Body of pancreas (tissue), 4 donors: Measurements from ENCODE around the gene ZNF525. TPM values are rescaled to one million over a fixed set of nuclear protein-coding genes. Genes with fewer than 3 reads are reported as not detected.

Experiments used
- ATAC-seq: fragments of 150-250 bp; one replicate; pipeline ENCODE4 v1.9.1; 2016
- DNase-seq, 4 donors: peaks; one replicate each; pipeline ENCODE4 v3.0.0-alpha.2; 2019
- H3K27ac ChIP-seq, 4 donors: fragments of 200-600 bp; sonication (generic); 1 replicate in 3 of 4; 2 replicates in 1 of 4; pipeline versions ENCODE4 v1.5.1 to v1.6.1; 2016 to 2019; ENCODE audit warnings: mild to moderate bottlenecking in 1 of 4, mixed read lengths in 1 of 4, moderate library complexity in 1 of 4
- H3K27me3 ChIP-seq, 2 donors: fragments of 200-600 bp; sonication (generic); one replicate each; pipeline ENCODE4 v1.6.0; 2016; ENCODE audit warnings: mild to moderate bottlenecking in 1 of 2
- H3K36me3 ChIP-seq, 2 donors: fragments of 200-600 bp; sonication (generic); replicated peaks in 1 of 2; 2 replicates each; pipeline ENCODE4 v1.5.1; 2016; ENCODE audit warnings: low read depth in 2 of 2; ENCODE audit not compliant: insufficient read depth in 1 of 2
- H3K4me1 ChIP-seq: fragments of 200-600 bp; sonication (generic); one replicate; pipeline ENCODE4 v1.6.0; 2016
- H3K4me3 ChIP-seq, 2 donors: fragments of 200-600 bp; sonication (generic); 1 replicate in 1 of 2; 2 replicates in 1 of 2; pipeline ENCODE4 v1.5.1; 2016 to 2019
- H3K9me3 ChIP-seq, 3 donors: fragments of 200-600 bp; sonication (generic); 1 replicate in 2 of 3; 2 replicates in 1 of 3; pipeline ENCODE4 v1.5.1; 2016
- CTCF ChIP-seq, 7 experiments: fragments of 450-650 bp in 4 of 7; fragments of 200-600 bp in 3 of 7; sonication (generic) in 3 of 7; IDR thresholded peaks; one replicate each; pipeline ENCODE4 v1.5.1; 2016 to 2019; ENCODE audit warnings: antibody characterized with exemption in 7 of 7
- POLR2A ChIP-seq, 3 donors: fragments of 450-650 bp; IDR thresholded peaks; one replicate each; pipeline ENCODE4 v1.6.1; 2016; ENCODE audit warnings: antibody characterized with exemption in 3 of 3, mild to moderate bottlenecking in 2 of 3
- WGBS, 2 donors: methylation state at CpG; one replicate each; pipeline ENCODE4 v1.1.5; 2017; 5-methylcytosine and 5-hydroxymethylcytosine counted together
- intact Hi-C: fragments of 100-400 bp; cut with DNase I; formaldehyde crosslinking; loops from one replicate; pipeline ENCODE4 v1.15.1; 2023
- total RNA-seq, 2 donors: library from RNA; depleted of rRNA; stranded (reverse); fragments of >200 nt; gene quantifications; one replicate each; pipeline ENCODE4 v1.1.0, GENCODE V29; 2016

Gene ZNF525
- total RNA-seq = 10 to 100 TPM; 12.2 to 14.2 TPM

- intact Hi-C loops = no loop called here
- WGBS, 2 donors = 0% methylated on average over 22 to 45 of the region's 45 CpGs
Observed at GRCh38 chr19:53365134-53365898, at the start of gene ZNF525. Gene ZNF525, plus strand, starts transcription at chr19:53365705. Its CDS starts 6,577 bp downstream, at chr19:53372282.

DNA sequence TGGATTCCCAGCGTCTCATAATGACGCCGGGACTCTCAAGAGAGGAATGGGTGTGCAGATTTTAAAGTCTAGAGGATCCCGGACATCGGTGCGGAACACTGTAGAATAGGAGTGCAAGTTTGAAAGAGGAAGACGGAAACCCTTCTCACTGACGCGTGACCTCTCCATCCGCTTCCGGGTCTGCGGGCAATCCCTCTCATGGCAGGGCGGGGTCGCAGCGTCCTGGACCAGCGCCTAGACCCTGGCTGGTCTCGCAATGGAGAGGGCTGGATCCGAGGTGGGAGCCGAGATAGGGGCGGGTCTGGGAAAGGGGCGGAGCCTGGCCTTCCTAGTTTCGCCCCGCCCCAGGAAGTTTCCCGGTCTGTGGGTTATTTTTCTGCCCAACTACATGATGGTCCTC is 36.5 kb upstream of the ZNF525 start:
- H3K9me3 ChIP-seq = peaks cover 0 to 12% (median 0%) of the 10 kb centered on the region in 3 donors
- no peak for ATAC-seq
- H3K4me1 ChIP-seq = peaks cover 5% of the 10 kb centered on the region
- H3K4me3 ChIP-seq = no peak overlapping the region
- peak in 3 of 4 donors; percentile 17 to 22 (median 22) for DNase-seq
- H3K27me3 ChIP-seq = no peaks in the 10 kb centered on the region
- no peak for TF ChIP-seq CTCF (IDR thresholded peaks at IDR 0.05)
- TF ChIP-seq POLR2A (IDR thresholded peaks at IDR 0.05) = no peak
- H3K36me3 ChIP-seq = no peaks in the 10 kb centered on the region
- H3K27ac ChIP-seq = no peak overlapping the region
- WGBS, 2 donors = 19 to 24% methylated on average over 24 of the region's 24 CpGs
- intact Hi-C loops = no loop called here

More at GRCh38 chr19:53365134-53365898, at the start of gene ZNF525:
- no peaks in the 10 kb centered on the region for H3K27me3 ChIP-seq
- peak within 1 kb of the TSS; percentile 83 to 90 for H3K4me3 ChIP-seq
- H3K27ac ChIP-seq = peak within 1 kb of the TSS in 3 of 4 donors; percentile 51 to 85 (median 71)
- H3K9me3 ChIP-seq = no peaks in the 10 kb centered on the region
- peak; percentile 99 for ATAC-seq
- peaks cover 8% of the 10 kb centered on the region for H3K4me1 ChIP-seq
- TF ChIP-seq POLR2A (IDR thresholded peaks at IDR 0.05) (peak; percentile 11 to 79 (median 60)), CTCF (IDR thresholded peaks at IDR 0.05) (peak in 5 of 7 experiments; percentile 23 to 38 (median 26))
- DNase-seq = peak; percentile 93 to 97 (median 95)
- no peaks in the 10 kb centered on the region for H3K36me3 ChIP-seq

DNA sequence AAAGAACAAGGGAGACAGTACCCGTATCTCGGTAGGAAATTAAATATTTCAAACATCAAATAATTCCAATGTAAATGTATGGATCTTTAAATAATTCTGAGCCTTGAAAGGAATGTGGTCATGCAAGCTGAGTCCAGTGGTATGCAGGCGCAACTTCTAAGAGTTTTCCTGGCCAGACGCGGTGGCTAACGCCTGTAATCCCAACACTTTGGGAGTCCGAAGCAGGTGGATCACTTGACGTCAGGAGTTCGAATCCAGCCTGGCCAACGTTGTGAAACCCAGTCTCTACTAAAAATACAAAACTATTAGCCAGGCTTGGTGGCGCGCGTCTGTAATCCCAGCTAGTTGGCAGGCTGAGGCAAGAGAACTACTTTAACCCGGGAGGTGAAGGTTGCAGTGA is 33.0 kb upstream of the ZNF525 start:
- 43 to 45% methylated on average over 14 of the region's 14 CpGs for WGBS, 2 donors
- H3K4me3 ChIP-seq = no peak overlapping the region

GRCh38 chr19:53333066-53333462 is 32.4 kb upstream of the ZNF525 start:
- peaks cover 12% of the 10 kb centered on the region for H3K4me1 ChIP-seq
- WGBS, 2 donors = 0% methylated on average over 14 of the region's 14 CpGs
- peak overlapping the region; percentile 30 to 78 (median 61) for H3K27ac ChIP-seq
- peak; percentile 42 for ATAC-seq
- TF ChIP-seq CTCF (IDR thresholded peaks at IDR 0.05) (no peak), POLR2A (IDR thresholded peaks at IDR 0.05) (no peak)
- peak; percentile 51 to 59 (median 52) for DNase-seq
- intact Hi-C loops = loop anchor here (10.0 kb wide), 1 partner anchor 138 kb away; the partner anchor contains the start of gene ZNF665
- no peaks in the 10 kb centered on the region for H3K36me3 ChIP-seq
- peaks cover 0 to 6% (median 0%) of the 10 kb centered on the region in 3 donors for H3K9me3 ChIP-seq
- peak overlapping the region in 1 of 2 donors; percentile 31 for H3K4me3 ChIP-seq
- H3K27me3 ChIP-seq = no peaks in the 10 kb centered on the region

More for the DNA sequence above, 33.0 kb upstream of the ZNF525 start:
- TF ChIP-seq CTCF (IDR thresholded peaks at IDR 0.05) (no peak), POLR2A (IDR thresholded peaks at IDR 0.05) (no peak)
- ATAC-seq (no peak), DNase-seq (no peak)
- Histone ChIP-seq H3K9me3 (peaks cover 0 to 11% (median 0%) of the 10 kb centered on the region in 3 donors), H3K4me1 (peaks cover 12% of the 10 kb centered on the region), H3K27me3 (no peaks in the 10 kb centered on the region), H3K36me3 (no peaks in the 10 kb centered on the region), H3K27ac (peak overlapping the region in 1 of 4 donors; percentile 78)
- intact Hi-C loops = loop anchor here (10.0 kb wide), 1 partner anchor 138 kb away; the partner anchor contains the start of gene ZNF665
